Progenitor cell of endocrine pancreas (in vitro differentiated cells): ENCODE data around the gene P3H2. TPM values are rescaled to one million over a fixed set of nuclear protein-coding genes. Genes with fewer than 3 reads are reported as not detected.

Source experiments
- DNase-seq: peaks from one replicate; pipeline ENCODE4 v3.0.0; 2021; ENCODE audit warnings: low spot score; ENCODE audit not compliant: unreplicated experiment
- H3K27ac Mint-ChIP-seq: 2 replicates; pipeline ENCODE4 v1.8.0; 2021; ENCODE audit warnings: mild to moderate bottlenecking, moderate library complexity, mixed read lengths
- H3K27me3 Mint-ChIP-seq: 2 replicates; pipeline ENCODE4 v1.8.0; 2021; ENCODE audit warnings: mixed read lengths
- H3K36me3 Mint-ChIP-seq: 2 replicates; pipeline ENCODE4 v1.8.0; 2022; ENCODE audit warnings: mixed read lengths; ENCODE audit not compliant: insufficient read depth
- H3K4me1 Mint-ChIP-seq: 2 replicates; pipeline ENCODE4 v1.8.0; 2021; ENCODE audit warnings: low read depth, mixed read lengths
- H3K4me3 Mint-ChIP-seq: 2 replicates; pipeline ENCODE4 v1.8.0; 2021; ENCODE audit warnings: low read depth, mild to moderate bottlenecking, moderate library complexity, mixed read lengths
- H3K9me3 Mint-ChIP-seq: 2 replicates; pipeline ENCODE4 v1.8.0; 2021; ENCODE audit warnings: low read depth, mixed read lengths
- CTCF ChIP-seq: fragments of 200-600 bp; sonication (generic); IDR thresholded peaks from one replicate; pipeline ENCODE4 v1.5.0; 2021; ENCODE audit warnings: antibody characterized with exemption, mild to moderate bottlenecking; ENCODE audit not compliant: unreplicated experiment
- total RNA-seq: library from RNA; stranded (reverse); gene quantifications from 2 replicates; pipeline ENCODE4 v1.2.1, GENCODE V29; 2021

Gene P3H2
- total RNA-seq, 1 donor from 2014 or later, result 5.3 TPM

GRCh38 chr3:190060192-190060775, 60.4 kb downstream of the P3H2 start:
- DNase-seq, result no peak
- Mint-ChIP-seq H3K36me3 (no peaks in the 10 kb centered on the region), H3K27me3 (peaks cover 28% of the 10 kb centered on the region)

GRCh38 chr3:190059242-190059590, 61.5 kb downstream of the P3H2 start:
- no peaks in the 10 kb centered on the region for H3K9me3 Mint-ChIP-seq
- no peak for TF ChIP-seq CTCF
- no peak for DNase-seq
- H3K4me3 Mint-ChIP-seq, result no peak overlapping the region
- peaks cover 3% of the 10 kb centered on the region for H3K4me1 Mint-ChIP-seq
- H3K27ac Mint-ChIP-seq, result no peak overlapping the region
- no peaks in the 10 kb centered on the region for H3K36me3 Mint-ChIP-seq
- peaks cover 31% of the 10 kb centered on the region for H3K27me3 Mint-ChIP-seq

More at GRCh38 chr3:190060192-190060775, 60.4 kb downstream of the P3H2 start:
- H3K9me3 Mint-ChIP-seq, result no peaks in the 10 kb centered on the region
- no peak overlapping the region for H3K4me3 Mint-ChIP-seq
- no peak for TF ChIP-seq CTCF
- H3K27ac Mint-ChIP-seq, result no peak overlapping the region
- peaks cover 3% of the 10 kb centered on the region for H3K4me1 Mint-ChIP-seq

GRCh38 chr3:190058521-190059241, 62.0 kb downstream of the P3H2 start:
- Mint-ChIP-seq H3K36me3 (no peaks in the 10 kb centered on the region), H3K9me3 (no peaks in the 10 kb centered on the region), H3K4me3 (no peak overlapping the region), H3K4me1 (peaks cover 3% of the 10 kb centered on the region), H3K27me3 (peaks cover 31% of the 10 kb centered on the region), H3K27ac (no peak overlapping the region)
- no peak for TF ChIP-seq CTCF
- no peak for DNase-seq

- Mint-ChIP-seq H3K4me1 (no peaks in the 10 kb centered on the region), H3K27ac (no peak overlapping the region), H3K36me3 (no peaks in the 10 kb centered on the region)
Observed at GRCh38 chr3:190056742-190057141, 64.0 kb downstream of the P3H2 start.

GRCh38 chr3:190055773-190056172, 64.9 kb downstream of the P3H2 start:
- DNase-seq, result no peak
- Mint-ChIP-seq H3K27me3 (peaks cover 22% of the 10 kb centered on the region), H3K4me1 (no peaks in the 10 kb centered on the region), H3K36me3 (no peaks in the 10 kb centered on the region), H3K27ac (no peak overlapping the region), H3K4me3 (no peak overlapping the region), H3K9me3 (no peaks in the 10 kb centered on the region)
- TF ChIP-seq CTCF, result no peak

More at GRCh38 chr3:190056742-190057141, 64.0 kb downstream of the P3H2 start:
- Mint-ChIP-seq H3K9me3 (no peaks in the 10 kb centered on the region), H3K4me3 (no peak overlapping the region), H3K27me3 (peaks cover 26% of the 10 kb centered on the region)
- TF ChIP-seq CTCF, result no peak
- no peak for DNase-seq
